CD4-positive, alpha-beta T cell (primary cell): Measurements from ENCODE around the gene SCIN. TPM values are rescaled to one million over a fixed set of nuclear protein-coding genes. Genes with fewer than 3 reads are reported as not detected.

Experiments
- ATAC-seq: fragments of 200-7000 bp; cut with Tn5 transposase; one replicate; pipeline ENCODE4 v1.10.0; 2022; ENCODE audit warnings: mild to moderate bottlenecking; ENCODE audit not compliant: poor library complexity
- CTCF ChIA-PET: fragments of 350-600 bp; sonication (Branson Sonifier 250); formaldehyde crosslinking; loops from one replicate; lab custom pipeline; 2021; ENCODE audit warnings: antibody characterized with exemption, inconsistent platforms; lab: Charles Lee
- POLR2A ChIA-PET: fragments of 350-600 bp; sonication (Branson Sonifier 250); formaldehyde crosslinking; loops from one replicate; lab custom pipeline; 2021; ENCODE audit warnings: antibody characterized with exemption, inconsistent platforms; lab: Charles Lee
- DNase-seq, 14 experiments: peaks; one replicate each; pipeline ENCODE4 v3.0.0-alpha.2; 2013 to 2020; ENCODE audit warnings: mixed read lengths in 2 of 14
- H3K27ac ChIP-seq, 2 donors: one replicate each; pipeline versions ENCODE4 v1.5.1 to v1.7.0; 2013; ENCODE audit warnings: low read length in 2 of 2, low read depth in 1 of 2, mild to moderate bottlenecking in 1 of 2
- H3K27me3 ChIP-seq, 2 experiments: 1 replicate in 1 of 2; 2 replicates in 1 of 2; pipeline versions ENCODE4 v1.6.1 to v1.7.0; 2013; ENCODE audit warnings: low read length in 2 of 2, control low read depth in 1 of 2, mild to moderate bottlenecking in 1 of 2, moderate library complexity in 1 of 2; ENCODE audit not compliant: insufficient read depth in 2 of 2, control insufficient read depth in 1 of 2
- H3K36me3 ChIP-seq: one replicate; pipeline ENCODE4 v1.6.1; 2013; ENCODE audit warnings: low read length, control low read depth; ENCODE audit not compliant: insufficient read depth
- H3K4me1 ChIP-seq: one replicate; pipeline ENCODE4 v1.6.1; 2013; ENCODE audit warnings: low read length, control low read depth; ENCODE audit not compliant: insufficient read depth
- H3K4me3 ChIP-seq: one replicate; pipeline ENCODE4 v1.5.1; 2013; ENCODE audit warnings: mild to moderate bottlenecking, low read length, moderate library complexity
- H3K9me3 ChIP-seq, 2 experiments: 1 replicate in 1 of 2; 2 replicates in 1 of 2; pipeline versions ENCODE4 v1.6.1 to v1.7.0; 2013; ENCODE audit warnings: low read length in 2 of 2, mild to moderate bottlenecking in 2 of 2, control low read depth in 1 of 2, moderate library complexity in 1 of 2; ENCODE audit not compliant: control insufficient read depth in 1 of 2, insufficient read depth in 1 of 2
- H3K27ac Mint-ChIP-seq: one replicate; pipeline ENCODE4 v1.8.0; 2020; ENCODE audit warnings: mixed read lengths
- H3K27me3 Mint-ChIP-seq: one replicate; pipeline ENCODE4 v1.8.0; 2021; ENCODE audit warnings: mixed read lengths
- H3K36me3 Mint-ChIP-seq: one replicate; pipeline ENCODE4 v1.8.0; 2021; ENCODE audit warnings: low read depth, mixed read lengths
- H3K4me1 Mint-ChIP-seq: one replicate; pipeline ENCODE4 v1.8.0; 2021; ENCODE audit warnings: low read depth, mixed read lengths
- H3K4me3 Mint-ChIP-seq: one replicate; pipeline ENCODE4 v1.8.0; 2020; ENCODE audit warnings: mild to moderate bottlenecking, mixed read lengths
- H3K9me3 Mint-ChIP-seq: one replicate; pipeline ENCODE4 v1.8.0; 2020; ENCODE audit warnings: mixed read lengths
- CTCF ChIP-seq: fragments of 200-600 bp; IDR thresholded peaks from one replicate; pipeline ENCODE4 v1.8.0; 2022; ENCODE audit warnings: antibody characterized with exemption, mild to moderate bottlenecking
- intact Hi-C, 2 experiments: fragments of 100-400 bp; cut with DNase I in 1 of 2; cut with micrococcal nuclease in 1 of 2; formaldehyde crosslinking; loops; one replicate each; pipeline versions ENCODE4 v1.15.1 to v1.9.0; 2023 to 2025; cut with DNase I, micrococcal nuclease
- total RNA-seq, 174 experiments: library from RNA in 2 of 174; stranded (reverse) in 2 of 174; gene quantifications; one replicate each; pipeline ENCODE4 v1.2.3 and lab custom pipeline; 2021 to 2026

The SCIN gene
- total RNA-seq, 2 experiments from 2014 or later = 0.08 TPM; not detected in 1

DNA sequence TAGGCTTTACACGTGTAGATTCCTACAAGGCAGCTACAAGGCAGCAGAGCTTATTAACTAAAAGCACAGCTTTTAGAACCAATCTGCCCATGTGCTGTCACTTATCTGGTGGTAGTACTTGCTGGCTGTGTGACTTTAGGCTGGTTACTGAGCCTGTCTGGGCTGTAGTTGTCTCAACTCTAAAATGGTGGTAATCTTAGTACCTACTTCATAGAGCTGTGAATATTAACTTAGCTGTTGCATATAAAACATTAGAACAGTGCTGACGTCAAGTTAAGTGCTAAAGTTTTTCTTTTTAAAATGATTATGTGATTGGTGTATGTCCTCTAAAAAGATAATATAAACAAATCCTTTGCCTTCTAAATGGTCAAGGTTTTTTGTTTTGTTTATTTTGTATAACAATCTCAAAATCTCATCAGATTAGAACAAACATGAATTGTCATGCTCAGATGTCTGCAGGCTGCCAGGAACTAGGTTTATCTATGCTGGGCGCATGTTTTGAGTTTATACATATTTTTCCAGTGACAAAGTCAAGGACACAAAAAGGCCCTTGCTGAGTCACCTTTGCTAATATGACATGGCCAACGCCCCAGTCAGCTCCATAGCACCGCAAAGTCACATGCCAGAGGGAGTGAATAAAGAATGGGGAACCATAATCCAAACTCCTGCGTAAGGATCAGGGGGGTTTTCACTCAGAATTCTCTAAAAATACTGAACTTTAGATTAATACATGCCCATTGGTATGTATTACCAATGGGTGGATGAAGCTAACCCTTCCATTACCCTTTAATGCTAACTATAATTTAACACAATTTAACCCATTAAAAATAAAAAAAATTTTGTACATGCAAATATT, 77.1 kb downstream of the SCIN start:
- Mint-ChIP-seq H3K9me3 (no peaks in the 10 kb centered on the region), H3K36me3 (no peaks in the 10 kb centered on the region), H3K4me3 (no peak overlapping the region), H3K27ac (no peak overlapping the region), H3K4me1 (no peaks in the 10 kb centered on the region), H3K27me3 (no peaks in the 10 kb centered on the region)
- no peaks in the 10 kb centered on the region for H3K27me3 ChIP-seq
- CTCF ChIA-PET = interaction anchor here (0.7 to 1.2 kb wide), 2 partner anchors 12 to 39 kb away, joined by 3 read pairs; no protein-coding TSS in a partner anchor
- no peaks in the 10 kb centered on the region for H3K4me1 ChIP-seq
- POLR2A ChIA-PET = no interaction called here
- no peak for TF ChIP-seq CTCF
- DNase-seq (no peak), ATAC-seq (no peak)
- no peak overlapping the region for H3K4me3 ChIP-seq
- intact Hi-C loops = no loop called here
- no peaks in the 10 kb centered on the region for H3K36me3 ChIP-seq
- H3K9me3 ChIP-seq = no peaks in the 10 kb centered on the region
- H3K27ac ChIP-seq = no peak overlapping the region

DNA sequence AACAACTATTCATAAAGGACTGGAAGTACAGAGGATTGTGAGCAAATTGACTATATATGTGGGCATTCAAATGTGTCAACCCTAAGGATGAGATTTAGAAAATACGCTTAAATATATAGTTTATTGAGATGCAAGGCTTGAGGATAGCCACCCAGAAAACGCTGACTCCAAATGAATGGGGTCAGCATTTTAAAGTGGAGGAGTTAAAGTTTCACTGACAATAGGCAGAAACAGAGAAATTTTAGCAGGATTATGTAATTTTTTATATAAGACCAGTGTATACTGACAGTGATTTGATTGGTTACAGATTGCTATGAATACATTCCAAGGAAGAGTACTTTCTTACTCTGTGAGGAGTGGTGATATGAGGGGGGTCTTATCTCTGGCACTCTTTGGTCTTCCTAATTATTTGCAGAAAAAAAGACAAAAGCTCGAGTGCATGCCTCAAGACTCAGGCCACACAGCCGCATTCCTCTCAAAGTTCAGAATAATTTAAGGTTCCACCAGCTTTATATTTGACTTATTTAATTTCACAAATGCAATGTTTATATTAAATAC, 78.3 kb downstream of the SCIN start:
- H3K27me3 Mint-ChIP-seq = no peaks in the 10 kb centered on the region
- H3K27ac ChIP-seq = no peak overlapping the region
- no peaks in the 10 kb centered on the region for H3K36me3 ChIP-seq
- ChIA-PET POLR2A (no interaction called here), CTCF (no interaction called here)
- TF ChIP-seq CTCF = no peak
- intact Hi-C loops = no loop called here
- no peaks in the 10 kb centered on the region for H3K9me3 ChIP-seq
- H3K9me3 Mint-ChIP-seq = no peaks in the 10 kb centered on the region
- H3K36me3 Mint-ChIP-seq = no peaks in the 10 kb centered on the region
- ATAC-seq (no peak), DNase-seq (no peak)
- H3K4me3 Mint-ChIP-seq = no peak overlapping the region
- no peak overlapping the region for H3K4me3 ChIP-seq
- H3K27me3 ChIP-seq = no peaks in the 10 kb centered on the region
- H3K4me1 ChIP-seq = no peaks in the 10 kb centered on the region
- no peak overlapping the region for H3K27ac Mint-ChIP-seq
- no peaks in the 10 kb centered on the region for H3K4me1 Mint-ChIP-seq

GRCh38 chr7:12649348-12649747, 78.8 kb downstream of the SCIN start:
- no peak overlapping the region for H3K27ac Mint-ChIP-seq

More at GRCh38 chr7:12649348-12649747, 78.8 kb downstream of the SCIN start:
- ATAC-seq (no peak), DNase-seq (no peak)
- Histone ChIP-seq H3K27ac (no peak overlapping the region), H3K36me3 (no peaks in the 10 kb centered on the region), H3K4me1 (no peaks in the 10 kb centered on the region), H3K27me3 (no peaks in the 10 kb centered on the region), H3K9me3 (no peaks in the 10 kb centered on the region), H3K4me3 (no peak overlapping the region)
- Mint-ChIP-seq H3K9me3 (no peaks in the 10 kb centered on the region), H3K4me3 (no peak overlapping the region), H3K36me3 (no peaks in the 10 kb centered on the region), H3K4me1 (no peaks in the 10 kb centered on the region), H3K27me3 (no peaks in the 10 kb centered on the region)
- POLR2A ChIA-PET = no interaction called here
- no peak for TF ChIP-seq CTCF
- CTCF ChIA-PET = no interaction called here
- intact Hi-C loops = no loop called here
